Activated gamma-delta T cell treated with anti-CD3 and anti-CD28 coated beads, Interleukin-2, amount 50 U/mL, for 16 hours (primary cell): ENCODE measurements around the gene ZNG1B.
"Not testable (repeated sequence)": the region's sequence is repeated elsewhere in the genome, so short reads cannot be mapped to it uniquely, and the experiment has no call there.

Experiments
- DNase-seq: peaks from one replicate; pipeline ENCODE4 v3.0.0-alpha.2; 2020; ENCODE audit warnings: low read depth

The ZNG1B gene

GRCh38 chr2:113437508-113438465, at the start of gene ZNG1B:
Gene ZNG1B, plus strand, starts transcription at chr2:113437691. Its CDS starts 178 bp downstream, at chr2:113437869.
- peak; percentile 55 for DNase-seq

- DNase-seq, result peak; percentile 19
Observed at GRCh38 chr2:113390124-113390849, 47.2 kb upstream of the ZNG1B start.

GRCh38 chr2:113391073-113391472, 46.4 kb upstream of the ZNG1B start:
- DNase-seq, result no peak

- DNase-seq, result no peak
Observed at GRCh38 chr2:113406114-113406513, 31.4 kb upstream of the ZNG1B start.

GRCh38 chr2:113407446-113408099, 29.9 kb upstream of the ZNG1B start:
- DNase-seq, result no peak

- DNase-seq, result not testable (repeated sequence)
Observed at GRCh38 chr2:113411725-113412352, 25.7 kb upstream of the ZNG1B start.

GRCh38 chr2:113412774-113413173, 24.7 kb upstream of the ZNG1B start:
- DNase-seq, result not testable (repeated sequence)

- DNase-seq, result not testable (repeated sequence)
Observed at GRCh38 chr2:113431773-113432172, 5.7 kb upstream of the ZNG1B start.

- not testable (repeated sequence) for DNase-seq
Observed at GRCh38 chr2:113433468-113433867, 4.0 kb upstream of the ZNG1B start.

GRCh38 chr2:113465770-113466169, 28.3 kb downstream of the ZNG1B start:
- DNase-seq, result not testable (repeated sequence)

- DNase-seq, result not testable (repeated sequence)
Observed at GRCh38 chr2:113476688-113477368, 39.3 kb downstream of the ZNG1B start.

GRCh38 chr2:113496527-113496926, 59.0 kb downstream of the ZNG1B start:
- DNase-seq, result not testable (repeated sequence)

- not testable (repeated sequence) for DNase-seq
Observed at GRCh38 chr2:113498365-113498764, 60.9 kb downstream of the ZNG1B start, which contains the start of gene FOXD4L1. Gene FOXD4L1, plus strand, starts transcription at chr2:113498665. Its CDS starts 592 bp downstream, at chr2:113499257.

- DNase-seq, result not testable (repeated sequence)
Observed at GRCh38 chr2:113499019-113499885, 61.8 kb downstream of the ZNG1B start.

- not testable (repeated sequence) for DNase-seq
Observed at GRCh38 chr2:113499886-113500722, 62.6 kb downstream of the ZNG1B start.

GRCh38 chr2:113500723-113501038, 63.2 kb downstream of the ZNG1B start:
- DNase-seq, result not testable (repeated sequence)

- DNase-seq, result not testable (repeated sequence)
Observed at GRCh38 chr2:113502216-113503093, 65.0 kb downstream of the ZNG1B start.
